ENCODE data around the gene PSMC3.

PSMC3 gene

DNA sequence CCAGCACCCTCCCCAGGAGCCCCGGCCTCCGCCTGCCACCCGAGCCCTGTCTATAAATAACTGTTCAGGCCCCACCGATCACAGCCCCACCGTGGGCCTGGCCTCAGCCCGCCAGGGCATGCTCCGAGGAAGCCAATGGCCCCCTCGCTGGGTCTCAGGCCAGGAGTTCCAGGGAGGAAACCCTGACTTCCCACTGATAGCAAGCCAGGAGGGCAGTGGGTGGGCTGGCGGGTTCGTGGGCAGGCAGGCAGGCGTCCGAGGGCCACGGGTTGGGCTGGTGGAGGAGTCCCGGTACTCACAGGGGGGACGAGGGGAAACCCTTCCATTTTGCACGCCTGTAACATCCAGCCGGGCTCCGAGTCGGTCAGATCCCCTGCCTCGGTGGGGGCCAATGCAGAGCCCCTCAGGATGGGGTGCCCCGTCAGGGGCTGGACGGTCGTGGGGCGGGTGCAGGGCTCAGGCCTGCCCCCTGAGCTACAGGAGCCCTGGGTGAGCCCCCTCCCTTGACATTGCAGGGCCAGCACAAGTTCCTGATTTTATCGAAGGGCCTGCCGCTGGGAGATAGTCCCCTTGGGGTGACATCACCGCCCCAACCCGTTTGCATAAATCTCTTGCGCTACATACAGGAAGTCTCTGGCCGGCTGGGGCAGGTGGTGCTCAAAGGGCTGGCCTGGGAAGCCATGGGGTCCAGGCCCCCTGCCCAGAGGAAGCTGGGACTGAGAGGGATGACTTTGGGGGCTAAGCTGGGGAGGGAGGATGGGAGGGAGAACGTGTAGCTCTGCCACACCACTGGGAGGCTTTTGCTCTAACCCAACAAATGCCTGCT lies 48.0 kb downstream of the PSMC3 start, which contains the start of gene SPI1:
SPI1 (minus strand) TSS at position 538 of the 826 bp plus-strand sequence; CDS start at position 344, 194 bp downstream.
- in situ Hi-C loops (cut with HindIII; ENCODE audit: low sequenced_read_pairs): no loop called here
- no peak for DNase-seq (ENCODE audit: low read depth)
- TF ChIP-seq CTCF (IDR thresholded peaks at IDR 0.05; ENCODE audit: low read depth, low read length, missing control alignments): no peak
- H3K4me3 ChIP-seq (ENCODE audit: low read depth, low read length): no peak within 1 kb of the TSS

DNA sequence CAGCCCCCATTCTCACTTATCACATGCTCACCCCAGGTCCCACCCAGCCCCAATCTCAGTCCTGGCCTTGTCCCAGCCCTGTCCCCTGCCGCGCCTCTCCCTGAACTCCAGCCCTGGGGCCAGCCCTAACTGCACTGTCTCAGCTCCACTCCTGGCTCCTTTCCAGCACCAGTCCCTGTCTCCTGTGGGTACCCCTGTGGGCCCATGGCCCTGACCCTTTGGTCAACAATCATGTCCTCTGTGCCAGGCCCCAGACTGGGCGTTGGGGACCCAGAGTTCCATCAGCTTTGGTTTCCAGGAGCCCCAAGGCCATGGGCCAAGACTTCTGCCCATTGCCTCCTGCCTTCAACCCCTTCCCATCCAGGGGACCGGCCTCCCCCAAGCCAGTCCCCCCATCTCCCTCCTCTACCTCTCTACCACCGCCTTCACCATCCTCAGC lies 48.6 kb downstream of the PSMC3 start:
- no peak for TF ChIP-seq CTCF (IDR thresholded peaks at IDR 0.05; ENCODE audit: low read depth, low read length, missing control alignments)
- no peak for DNase-seq (ENCODE audit: low read depth)
- H3K4me3 ChIP-seq (ENCODE audit: low read depth, low read length): no peak overlapping the region
- in situ Hi-C loops (cut with HindIII; ENCODE audit: low sequenced_read_pairs): no loop called here

- no peak for DNase-seq (ENCODE audit: low read depth)
- in situ Hi-C loops (cut with HindIII; ENCODE audit: low sequenced_read_pairs): no loop called here
- TF ChIP-seq CTCF (IDR thresholded peaks at IDR 0.05; ENCODE audit: low read depth, low read length, missing control alignments): no peak
- H3K4me3 ChIP-seq (ENCODE audit: low read depth, low read length): no peak overlapping the region
Observed at GRCh38 chr11:47376525-47377371, 49.5 kb downstream of the PSMC3 start.

GRCh38 chr11:47376107-47376524 lies 50.1 kb downstream of the PSMC3 start:
- in situ Hi-C loops (cut with HindIII; ENCODE audit: low sequenced_read_pairs): no loop called here
- no peak for TF ChIP-seq CTCF (IDR thresholded peaks at IDR 0.05; ENCODE audit: low read depth, low read length, missing control alignments)
- no peak overlapping the region for H3K4me3 ChIP-seq (ENCODE audit: low read depth, low read length)
- DNase-seq (ENCODE audit: low read depth): no peak

- no peak for DNase-seq (ENCODE audit: low read depth)
- no peak for TF ChIP-seq CTCF (IDR thresholded peaks at IDR 0.05; ENCODE audit: low read depth, low read length, missing control alignments)
- in situ Hi-C loops (cut with HindIII; ENCODE audit: low sequenced_read_pairs): no loop called here
- no peak overlapping the region for H3K4me3 ChIP-seq (ENCODE audit: low read depth, low read length)
Observed at GRCh38 chr11:47375546-47376085, 50.6 kb downstream of the PSMC3 start.

DNA sequence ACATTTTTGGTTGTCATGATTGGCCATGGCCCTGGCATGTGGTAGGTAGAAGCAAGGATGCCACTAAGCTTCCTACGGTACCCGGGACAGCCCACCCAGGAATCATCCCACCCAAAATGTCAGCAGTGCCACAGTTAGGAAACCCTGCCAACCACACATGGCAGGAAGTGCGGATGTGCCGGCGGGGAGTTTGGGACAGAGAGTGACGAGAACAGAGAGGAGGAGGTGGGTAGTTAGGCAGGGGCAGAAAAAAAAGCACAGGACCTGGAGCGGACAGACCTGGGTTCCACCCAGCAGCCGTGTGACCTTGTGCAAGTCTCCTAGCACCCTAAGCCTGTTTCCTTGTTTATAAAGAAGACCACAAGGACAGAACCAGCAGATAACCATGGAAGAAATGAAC lies 51.2 kb downstream of the PSMC3 start:
- TF ChIP-seq CTCF (IDR thresholded peaks at IDR 0.05; ENCODE audit: low read depth, low read length, missing control alignments): no peak
- DNase-seq (ENCODE audit: low read depth): no peak
- no peak overlapping the region for H3K4me3 ChIP-seq (ENCODE audit: low read depth, low read length)
- in situ Hi-C loops (cut with HindIII; ENCODE audit: low sequenced_read_pairs): no loop called here

Data from astrocyte of the cerebellum (primary cell).